Stomach smooth muscle (tissue), 2 donors: ENCODE data around the gene HBZ.
"Not testable (repeated sequence)": the region's sequence is repeated elsewhere in the genome, so short reads cannot be mapped to it uniquely, and the experiment has no call there.

Source experiments
- H3K27ac ChIP-seq: one replicate; pipeline ENCODE4 v1.7.0; 2013; ENCODE audit warnings: mild to moderate bottlenecking, low read length, inconsistent platforms
- H3K27me3 ChIP-seq, 2 donors: one replicate each; pipeline ENCODE4 v1.7.0; 2013; ENCODE audit warnings: low read length in 2 of 2; ENCODE audit not compliant: insufficient read depth in 2 of 2, control insufficient read depth in 1 of 2
- H3K36me3 ChIP-seq, 2 donors: one replicate each; pipeline ENCODE4 v1.7.0; 2013; ENCODE audit warnings: low read length in 2 of 2; ENCODE audit not compliant: control insufficient read depth in 2 of 2, insufficient read depth in 2 of 2
- H3K4me1 ChIP-seq: one replicate; pipeline ENCODE4 v1.7.0; 2013; ENCODE audit warnings: low read length; ENCODE audit not compliant: control insufficient read depth, insufficient read depth
- H3K4me3 ChIP-seq, 2 donors: one replicate each; pipeline ENCODE4 v1.7.0; 2013; ENCODE audit warnings: low read length in 2 of 2
- H3K9ac ChIP-seq, 2 donors: one replicate each; pipeline ENCODE4 v1.7.0; 2013; ENCODE audit warnings: low read length in 2 of 2, mild to moderate bottlenecking in 1 of 2
- H3K9me3 ChIP-seq, 2 donors: one replicate each; pipeline ENCODE4 v1.7.0; 2013; ENCODE audit warnings: low read length in 2 of 2; ENCODE audit not compliant: control insufficient read depth in 2 of 2
- donor health status: healthy.
- donor health status: Pancreatic carcinoma.

HBZ gene

DNA sequence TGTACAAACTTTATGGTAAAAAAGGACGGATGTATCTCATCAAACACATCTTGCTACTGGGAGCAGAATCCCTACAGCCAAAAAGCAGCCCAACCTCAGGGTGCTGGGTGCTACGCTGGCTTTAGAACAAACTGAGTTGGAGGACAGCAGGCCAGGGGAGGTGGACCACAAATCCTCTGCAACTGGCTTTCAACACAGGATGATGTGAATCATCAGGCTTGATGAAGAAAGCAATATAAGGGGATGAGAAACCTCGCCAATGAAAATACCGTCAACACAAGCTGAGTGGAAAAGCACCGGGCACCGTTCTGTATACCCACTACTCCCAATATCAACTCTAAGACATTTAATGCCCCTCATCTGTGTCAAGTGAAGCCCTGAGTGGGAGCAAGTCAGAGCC lies 42.1 kb downstream of the HBZ start:
- Histone ChIP-seq H3K4me3 (no peak overlapping the region), H3K36me3 (peaks cover 67 to 68% of the 10 kb centered on the region in 2 donors), H3K4me1 (no peaks in the 10 kb centered on the region)

DNA sequence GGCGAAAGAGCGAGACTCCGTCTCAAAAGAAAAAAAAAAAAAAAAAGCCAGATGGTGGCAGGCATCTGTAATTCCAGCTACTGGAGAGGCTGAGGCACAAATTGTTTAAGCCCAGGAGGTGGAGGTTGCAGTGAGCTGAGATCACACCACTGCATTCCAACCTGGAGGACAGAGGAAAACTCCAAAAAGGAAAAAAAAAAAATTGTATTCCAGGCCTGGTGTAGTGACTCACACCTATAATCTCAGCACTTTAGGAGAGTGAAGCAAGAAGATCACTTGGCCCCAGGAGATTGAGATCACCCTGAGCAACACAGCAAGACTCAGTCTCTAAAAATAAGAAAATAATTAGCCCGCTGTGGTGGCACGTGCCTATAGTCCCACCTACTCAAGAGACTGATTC lies 47.9 kb downstream of the HBZ start:
- Histone ChIP-seq H3K9ac (no peak overlapping the region), H3K4me3 (no peak overlapping the region), H3K27ac (no peak overlapping the region), H3K36me3 (peaks cover 31 to 42% of the 10 kb centered on the region in 2 donors), H3K9me3 (no peaks in the 10 kb centered on the region), H3K27me3 (no peaks in the 10 kb centered on the region), H3K4me1 (no peaks in the 10 kb centered on the region)

More for the DNA sequence above, 42.1 kb downstream of the HBZ start:
- no peaks in the 10 kb centered on the region for H3K27me3 ChIP-seq
- no peak overlapping the region for H3K27ac ChIP-seq
- H3K9ac ChIP-seq = no peak overlapping the region
- no peaks in the 10 kb centered on the region for H3K9me3 ChIP-seq

GRCh38 chr16:203246-203645 lies 50.8 kb downstream of the HBZ start:
- no peaks in the 10 kb centered on the region for H3K9me3 ChIP-seq
- H3K36me3 ChIP-seq = peaks cover 33 to 47% of the 10 kb centered on the region in 2 donors
- no peak overlapping the region for H3K4me3 ChIP-seq
- no peak overlapping the region for H3K9ac ChIP-seq
- H3K4me1 ChIP-seq = no peaks in the 10 kb centered on the region
- no peaks in the 10 kb centered on the region for H3K27me3 ChIP-seq
- no peak overlapping the region for H3K27ac ChIP-seq

DNA sequence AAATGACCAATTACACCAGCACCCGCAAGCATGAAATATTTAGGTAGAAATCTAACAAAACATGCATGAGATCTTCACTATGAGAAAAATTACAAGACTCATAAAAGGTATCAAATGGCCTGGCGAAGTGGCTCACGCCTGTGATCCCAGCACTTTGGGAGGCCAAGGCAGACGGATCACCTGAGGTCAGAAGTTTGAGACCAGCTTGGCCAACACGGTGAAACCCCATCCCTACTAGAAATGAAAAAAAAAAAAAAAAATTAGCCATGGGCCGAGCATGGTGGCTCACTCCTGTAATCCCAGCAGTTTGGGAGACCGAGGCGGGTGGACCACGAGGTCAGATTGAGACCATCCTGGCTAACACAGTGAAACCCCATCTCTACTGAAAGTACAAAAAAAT lies 51.6 kb downstream of the HBZ start:
- not testable (repeated sequence) for H3K9me3 ChIP-seq, H3K9ac ChIP-seq, H3K4me3 ChIP-seq, H3K27ac ChIP-seq, H3K27me3 ChIP-seq, H3K4me1 ChIP-seq
- peaks cover 33 to 43% of the 10 kb centered on the region in 2 donors for H3K36me3 ChIP-seq
